H9 (cell line): ENCODE measurements around the gene FKRP. TPM values are rescaled to one million over a fixed set of nuclear protein-coding genes. Genes with fewer than 3 reads are reported as not detected.

Source experiments
- DNase-seq: peaks from one replicate; pipeline ENCODE4 v3.0.0-alpha.2; 2017
- H2AFZ ChIP-seq: one replicate; pipeline ENCODE4 v1.6.1; 2013; ENCODE audit warnings: mild to moderate bottlenecking, low read length, control low read depth, moderate library complexity
- H2AK5ac ChIP-seq: 2 replicates; pipeline ENCODE4 v1.6.1; 2013; ENCODE audit warnings: low read length, control low read depth, mixed read lengths; ENCODE audit not compliant: insufficient read length
- H2BK120ac ChIP-seq: one replicate; pipeline ENCODE4 v1.6.1; 2013; ENCODE audit warnings: low read depth, mild to moderate bottlenecking, low read length, control low read depth, inconsistent platforms; ENCODE audit not compliant: poor library complexity, severe bottlenecking
- H2BK12ac ChIP-seq: 2 replicates; pipeline ENCODE4 v1.6.1; 2013; ENCODE audit warnings: low read length, control low read depth, mixed read lengths, low read depth; ENCODE audit not compliant: insufficient read length
- H2BK15ac ChIP-seq: 2 replicates; pipeline ENCODE4 v1.6.1; 2013; ENCODE audit warnings: low read depth, low read length, control low read depth
- H2BK20ac ChIP-seq: one replicate; pipeline ENCODE4 v1.6.1; 2013; ENCODE audit warnings: low read depth, mild to moderate bottlenecking, low read length, control low read depth, inconsistent platforms; ENCODE audit not compliant: poor library complexity, severe bottlenecking
- H2BK5ac ChIP-seq: 2 replicates; pipeline ENCODE4 v1.6.1; 2013; ENCODE audit warnings: low read length, control low read depth, mixed read lengths; ENCODE audit not compliant: insufficient read length
- H3K14ac ChIP-seq: 2 replicates; pipeline ENCODE4 v1.6.1; 2013; ENCODE audit warnings: low read length, control low read depth; ENCODE audit not compliant: insufficient read depth
- H3K18ac ChIP-seq: 2 replicates; pipeline ENCODE4 v1.6.1; 2013; ENCODE audit warnings: low read depth, mild to moderate bottlenecking, mixed read lengths, low read length, control low read depth; ENCODE audit not compliant: insufficient read length
- H3K23ac ChIP-seq: 2 replicates; pipeline ENCODE4 v1.6.1; 2013; ENCODE audit warnings: low read length, control low read depth, mixed read lengths, low read depth; ENCODE audit not compliant: insufficient read length
- H3K23me2 ChIP-seq: 2 replicates; pipeline ENCODE4 v1.6.1; 2013; ENCODE audit warnings: low read depth, mild to moderate bottlenecking, mixed read lengths, low read length, control low read depth; ENCODE audit not compliant: insufficient read length, poor library complexity, severe bottlenecking
- H3K27ac ChIP-seq: 2 replicates; pipeline ENCODE4 v1.5.1; 2013; ENCODE audit warnings: low read length, control low read depth, mixed read lengths, low read depth; ENCODE audit not compliant: insufficient read length
- H3K27me3 ChIP-seq: 2 replicates; pipeline ENCODE4 v1.6.1; 2013; ENCODE audit warnings: low read length, control low read depth, inconsistent platforms; ENCODE audit not compliant: insufficient read depth
- H3K4ac ChIP-seq: 2 replicates; pipeline ENCODE4 v1.6.1; 2013; ENCODE audit warnings: low read depth, mild to moderate bottlenecking, control low read depth, inconsistent platforms, low read length, moderate library complexity
- H3K4me1 ChIP-seq: 2 replicates; pipeline ENCODE4 v1.6.1; 2013; ENCODE audit warnings: low read length, control low read depth, inconsistent platforms; ENCODE audit not compliant: insufficient read depth
- H3K4me2 ChIP-seq: 2 replicates; pipeline ENCODE4 v1.6.1; 2013; ENCODE audit warnings: low read length, control low read depth, mixed read lengths; ENCODE audit not compliant: insufficient read length, insufficient read depth
- H3K56ac ChIP-seq: 2 replicates; pipeline ENCODE4 v1.6.1; 2013; ENCODE audit warnings: low read depth, mild to moderate bottlenecking, mixed read lengths, low read length, control low read depth; ENCODE audit not compliant: insufficient read length
- H3K79me1 ChIP-seq: 2 replicates; pipeline ENCODE4 v1.6.1; 2013; ENCODE audit warnings: low read depth, mild to moderate bottlenecking, moderate library complexity, low read length, control low read depth, inconsistent platforms; ENCODE audit not compliant: insufficient read depth, poor library complexity, severe bottlenecking
- H3K79me2 ChIP-seq: 2 replicates; pipeline ENCODE4 v1.6.1; 2013; ENCODE audit warnings: low read length, control low read depth, inconsistent platforms; ENCODE audit not compliant: insufficient read depth
- H3K9ac ChIP-seq: 2 replicates; pipeline ENCODE4 v1.6.1; 2013; ENCODE audit warnings: low read length, control low read depth, mixed read lengths; ENCODE audit not compliant: insufficient read length; ENCODE audit errors: extremely low read depth
- H3K9me3 ChIP-seq: one replicate; pipeline ENCODE4 v1.6.1; 2013; ENCODE audit warnings: low read depth, low read length, inconsistent platforms; ENCODE audit not compliant: control insufficient read depth
- H3T11ph ChIP-seq: one replicate; pipeline ENCODE4 v1.6.1; 2013; ENCODE audit warnings: mild to moderate bottlenecking, low read length, control low read depth, inconsistent platforms
- H4K20me1 ChIP-seq: one replicate; pipeline ENCODE4 v1.6.1; 2013; ENCODE audit not compliant: control insufficient read depth, insufficient read length, insufficient read depth
- H4K5ac ChIP-seq: 2 replicates; pipeline ENCODE4 v1.6.1; 2013; ENCODE audit warnings: low read depth, mild to moderate bottlenecking, mixed read lengths, low read length, control low read depth; ENCODE audit not compliant: insufficient read length
- H4K8ac ChIP-seq: replicated peaks from 2 replicates; pipeline ENCODE4 v1.6.1; 2013; ENCODE audit warnings: low read length, control low read depth, mixed read lengths, low read depth; ENCODE audit not compliant: insufficient read length
- H4K91ac ChIP-seq: 2 replicates; pipeline ENCODE4 v1.6.1; 2013; ENCODE audit warnings: low read depth, mild to moderate bottlenecking, moderate library complexity, mixed read lengths, low read length, control low read depth; ENCODE audit not compliant: insufficient read length
- H3K27ac Mint-ChIP-seq, 3 experiments: 2 replicates in 2 of 3; 3 replicates in 1 of 3; pipeline ENCODE4 v1.8.0; 2020 to 2021; ENCODE audit warnings: mixed read lengths in 3 of 3, mild to moderate bottlenecking in 1 of 3, moderate library complexity in 1 of 3
- H3K27me3 Mint-ChIP-seq: 2 replicates; pipeline ENCODE4 v1.8.0; 2021; ENCODE audit warnings: low read depth, mild to moderate bottlenecking, moderate library complexity, mixed read lengths
- H3K36me3 Mint-ChIP-seq, 3 experiments: 2 replicates in 2 of 3; 3 replicates in 1 of 3; pipeline ENCODE4 v1.8.0; 2020 to 2021; ENCODE audit warnings: low read depth in 3 of 3, mixed read lengths in 3 of 3; ENCODE audit not compliant: insufficient read depth in 1 of 3
- H3K4me1 Mint-ChIP-seq, 2 experiments: 2 replicates each; pipeline ENCODE4 v1.8.0; 2020; ENCODE audit warnings: mixed read lengths in 2 of 2
- H3K4me3 Mint-ChIP-seq, 2 experiments: 2 replicates in 1 of 2; 3 replicates in 1 of 2; pipeline ENCODE4 v1.8.0; 2020 to 2021; ENCODE audit warnings: mild to moderate bottlenecking in 2 of 2, mixed read lengths in 2 of 2, moderate library complexity in 1 of 2
- H3K9me3 Mint-ChIP-seq, 2 experiments: 2 replicates in 1 of 2; 3 replicates in 1 of 2; pipeline ENCODE4 v1.8.0; 2020; ENCODE audit warnings: mild to moderate bottlenecking in 2 of 2, mixed read lengths in 2 of 2, moderate library complexity in 1 of 2
- CTCF ChIP-seq: fragments of 200-600 bp; sonication (generic); conservative IDR thresholded peaks from 3 replicates; pipeline ENCODE4 v1.8.0; 2021; ENCODE audit warnings: antibody characterized with exemption, mild to moderate bottlenecking
- WGBS: extraction: QIAGEN DNeasy Blood & Tissue Kit; methylation state at CpG from one replicate; pipeline ENCODE4 v1.1.7; 2013; ENCODE audit warnings: missing lambda C conversion rate, low lambda C conversion rate, mixed read lengths; ENCODE audit not compliant: insufficient read length; ENCODE audit errors: extremely low coverage; 5-methylcytosine and 5-hydroxymethylcytosine counted together
- total RNA-seq: library from RNA; stranded (reverse); gene quantifications from 2 replicates; pipeline ENCODE4 v1.2.1, GENCODE V29; 2021

Gene FKRP
- total RNA-seq, 1 experiment from 2014 or later = 42.2 TPM

DNA sequence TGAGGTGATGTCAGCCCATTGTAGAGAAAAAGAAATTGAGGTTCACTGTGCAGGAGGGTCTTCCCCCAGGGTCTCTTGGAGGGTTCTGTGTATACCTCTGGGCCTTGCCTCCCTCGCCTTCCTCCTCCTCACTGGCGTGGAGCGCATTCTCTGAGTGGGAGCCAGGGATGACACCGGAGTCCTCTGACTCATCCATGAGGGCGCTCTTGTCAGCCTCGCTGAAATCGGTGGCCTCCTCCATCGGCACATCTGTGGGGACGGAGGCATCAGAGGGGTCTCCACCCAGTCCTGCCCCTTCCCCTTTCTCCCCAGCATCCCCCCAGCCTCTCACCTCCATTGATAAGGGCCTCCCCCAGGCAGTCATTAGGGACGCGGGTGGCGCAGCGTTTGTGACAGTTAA lies 45.2 kb upstream of the FKRP start:
- Histone ChIP-seq H3K79me1 (no peaks in the 10 kb centered on the region), H3K14ac (no peak overlapping the region), H3K79me2 (no peaks in the 10 kb centered on the region), H2BK5ac (no peak overlapping the region), H3K9me3 (no peaks in the 10 kb centered on the region), H2BK15ac (no peak overlapping the region), H4K20me1 (no peaks in the 10 kb centered on the region), H3K18ac (no peak overlapping the region), H4K5ac (no peak overlapping the region), H3K23me2 (no peaks in the 10 kb centered on the region), H2AFZ (no peak overlapping the region), H4K91ac (no peak overlapping the region), H4K8ac (no peak overlapping the region), H3K4ac (no peak overlapping the region), H2BK120ac (no peak overlapping the region), H2BK20ac (no peak overlapping the region), H3K9ac (no peak overlapping the region), H3K56ac (no peak overlapping the region), H3K4me2 (no peak overlapping the region), H2BK12ac (no peak overlapping the region), H3T11ph (no peak overlapping the region), H3K4me1 (no peaks in the 10 kb centered on the region), H3K27ac (no peak overlapping the region), H3K27me3 (no peaks in the 10 kb centered on the region), H3K23ac (no peak overlapping the region), H2AK5ac (no peak overlapping the region)
- H3K36me3 Mint-ChIP-seq = peaks cover 34 to 69% (median 66%) of the 10 kb centered on the region in 3 experiments; a peak in 6 of 7 replicates
- H3K9me3 Mint-ChIP-seq = no peaks in the 10 kb centered on the region
- no peak for DNase-seq
- no peaks in the 10 kb centered on the region; the same call in 1 of the 2 replicates for H3K27me3 Mint-ChIP-seq
- H3K4me3 Mint-ChIP-seq = no peak overlapping the region
- H3K4me1 Mint-ChIP-seq = peaks cover 11 to 19% of the 10 kb centered on the region in 2 experiments
- WGBS = no CpG with 5 or more reads among the region's 13 CpGs
- TF ChIP-seq CTCF = no peak
- H3K27ac Mint-ChIP-seq = no peak overlapping the region
